Measurements from ENCODE around the gene SELENOO. TPM values are rescaled to one million over a fixed set of nuclear protein-coding genes. Genes with fewer than 3 reads are reported as not detected.

Gene SELENOO
- total RNA-seq, 1 experiment from 2014 or later, result 27.4 TPM

- Histone ChIP-seq H3K9me2 (ENCODE audit: insufficient read depth) (no peaks in the 10 kb centered on the region), H3K4me3 (peak within 1 kb of the TSS; percentile 62), H4K20me1 (ENCODE audit: insufficient read depth) (no peaks in the 10 kb centered on the region; the same call in none of the 2 replicates), H3F3A (ENCODE audit: insufficient read depth, low read depth) (peaks cover 22% of the 10 kb centered on the region), H3K4me2 (peak within 1 kb of the TSS; percentile 92), H3K79me2 (ENCODE audit: low read depth) (peaks cover 23% of the 10 kb centered on the region), H3K4me1 (replicated peaks; ENCODE audit: insufficient read depth) (peaks cover 30% of the 10 kb centered on the region), H3K27me3 (ENCODE audit: insufficient read depth, low read depth) (no peaks in the 10 kb centered on the region), H2AFZ (peak within 1 kb of the TSS; percentile 85), H3K27ac (peak within 1 kb of the TSS; percentile 33), H3K36me3 (ENCODE audit: low read depth) (no peaks in the 10 kb centered on the region), H3K9me3 (ENCODE audit: insufficient read depth, low read depth) (no peaks in the 10 kb centered on the region)
- no peak for TF ChIP-seq EZH2 (IDR thresholded peaks at IDR 0.05; ENCODE audit: low read depth)
- POLR2A ChIA-PET (ENCODE audit: unreplicated experiment), result no interaction called here
- CTCF ChIA-PET, result interaction anchor here (1.0 kb wide), 2 partner anchors 9 to 40 kb away, joined by 4 to 5 read pairs; no protein-coding TSS in a partner anchor
- BruUV-seq (replicated peaks), result no TSS peak
- intact Hi-C loops (cut with micrococcal nuclease; ENCODE audit: unreplicated experiment), result no loop called here
- peak in 1 of 2 experiments; percentile 53 for DNase-seq
Measured at GRCh38 chr22:50261615-50262459, 61.0 kb downstream of the SELENOO start, which contains the start of gene MAPK12. MAPK12 (minus strand) TSS chr22:50261683; CDS start chr22:50261509, 174 bp downstream.

GRCh38 chr22:50262460-50262911 lies 61.7 kb downstream of the SELENOO start:
- Histone ChIP-seq H3K9me2 (ENCODE audit: insufficient read depth) (no peaks in the 10 kb centered on the region), H3K36me3 (ENCODE audit: low read depth) (no peaks in the 10 kb centered on the region), H3K4me1 (replicated peaks; ENCODE audit: insufficient read depth) (peaks cover 30% of the 10 kb centered on the region), H3K4me3 (peak overlapping the region; percentile 62; the same call in 1 of the 2 replicates), H3K4me2 (peak overlapping the region; percentile 92), H3K27me3 (ENCODE audit: insufficient read depth, low read depth) (no peaks in the 10 kb centered on the region), H4K20me1 (ENCODE audit: insufficient read depth) (no peaks in the 10 kb centered on the region; the same call in none of the 2 replicates), H3F3A (ENCODE audit: insufficient read depth, low read depth) (peaks cover 22% of the 10 kb centered on the region), H3K9me3 (ENCODE audit: insufficient read depth, low read depth) (no peaks in the 10 kb centered on the region), H3K79me2 (ENCODE audit: low read depth) (peaks cover 23% of the 10 kb centered on the region), H3K27ac (peak overlapping the region; percentile 33), H2AFZ (no peak overlapping the region)
- peak; percentile 67 to 70 for DNase-seq
- intact Hi-C loops (cut with micrococcal nuclease; ENCODE audit: unreplicated experiment), result no loop called here
- POLR2A ChIA-PET (ENCODE audit: unreplicated experiment), result interaction anchor here (0.6 kb wide), 2 partner anchors 17 to 52 kb away, joined by 3 read pairs; no protein-coding TSS in a partner anchor
- BruUV-seq (replicated peaks), result no TSS peak
- CTCF ChIA-PET, result interaction anchor here (0.5 to 1.0 kb wide), 3 partner anchors 10 to 494 kb away, joined by 3 to 5 read pairs (median 4); no protein-coding TSS in a partner anchor
- TF ChIP-seq CTCF (conservative IDR thresholded peaks at IDR 0.05) (no peak), EZH2 (IDR thresholded peaks at IDR 0.05; ENCODE audit: low read depth) (no peak)

GRCh38 chr22:50262973-50263617 lies 62.3 kb downstream of the SELENOO start:
- Histone ChIP-seq H4K20me1 (ENCODE audit: insufficient read depth) (no peaks in the 10 kb centered on the region; the same call in none of the 2 replicates), H3K4me3 (0 out of 2 replicates have a peak overlapping the region, but pooled peaks have one; percentile 62), H3F3A (ENCODE audit: insufficient read depth, low read depth) (peaks cover 19% of the 10 kb centered on the region), H3K4me2 (peak overlapping the region; percentile 92), H2AFZ (no peak overlapping the region), H3K27ac (peak overlapping the region; percentile 33), H3K27me3 (ENCODE audit: insufficient read depth, low read depth) (no peaks in the 10 kb centered on the region), H3K79me2 (ENCODE audit: low read depth) (peaks cover 22% of the 10 kb centered on the region), H3K36me3 (ENCODE audit: low read depth) (no peaks in the 10 kb centered on the region), H3K4me1 (replicated peaks; ENCODE audit: insufficient read depth) (peaks cover 32% of the 10 kb centered on the region), H3K9me3 (ENCODE audit: insufficient read depth, low read depth) (no peaks in the 10 kb centered on the region), H3K9me2 (ENCODE audit: insufficient read depth) (no peaks in the 10 kb centered on the region)
- no peak for DNase-seq
- TF ChIP-seq CTCF (conservative IDR thresholded peaks at IDR 0.05) (no peak), EZH2 (IDR thresholded peaks at IDR 0.05; ENCODE audit: low read depth) (no peak)
- ChIA-PET CTCF (interaction anchor here (0.5 to 1.0 kb wide), 3 partner anchors 11 to 495 kb away, joined by 3 to 5 read pairs (median 4); no protein-coding TSS in a partner anchor), POLR2A (ENCODE audit: unreplicated experiment) (interaction anchor here (0.6 kb wide), 2 partner anchors 17 to 51 kb away, joined by 3 read pairs; no protein-coding TSS in a partner anchor)
- intact Hi-C loops (cut with micrococcal nuclease; ENCODE audit: unreplicated experiment), result no loop called here
- BruUV-seq (replicated peaks), result TSS peak; percentile 39

Data from PC-9 (cell line).